Measurements from ENCODE around the gene AMACR.

AMACR gene

DNA sequence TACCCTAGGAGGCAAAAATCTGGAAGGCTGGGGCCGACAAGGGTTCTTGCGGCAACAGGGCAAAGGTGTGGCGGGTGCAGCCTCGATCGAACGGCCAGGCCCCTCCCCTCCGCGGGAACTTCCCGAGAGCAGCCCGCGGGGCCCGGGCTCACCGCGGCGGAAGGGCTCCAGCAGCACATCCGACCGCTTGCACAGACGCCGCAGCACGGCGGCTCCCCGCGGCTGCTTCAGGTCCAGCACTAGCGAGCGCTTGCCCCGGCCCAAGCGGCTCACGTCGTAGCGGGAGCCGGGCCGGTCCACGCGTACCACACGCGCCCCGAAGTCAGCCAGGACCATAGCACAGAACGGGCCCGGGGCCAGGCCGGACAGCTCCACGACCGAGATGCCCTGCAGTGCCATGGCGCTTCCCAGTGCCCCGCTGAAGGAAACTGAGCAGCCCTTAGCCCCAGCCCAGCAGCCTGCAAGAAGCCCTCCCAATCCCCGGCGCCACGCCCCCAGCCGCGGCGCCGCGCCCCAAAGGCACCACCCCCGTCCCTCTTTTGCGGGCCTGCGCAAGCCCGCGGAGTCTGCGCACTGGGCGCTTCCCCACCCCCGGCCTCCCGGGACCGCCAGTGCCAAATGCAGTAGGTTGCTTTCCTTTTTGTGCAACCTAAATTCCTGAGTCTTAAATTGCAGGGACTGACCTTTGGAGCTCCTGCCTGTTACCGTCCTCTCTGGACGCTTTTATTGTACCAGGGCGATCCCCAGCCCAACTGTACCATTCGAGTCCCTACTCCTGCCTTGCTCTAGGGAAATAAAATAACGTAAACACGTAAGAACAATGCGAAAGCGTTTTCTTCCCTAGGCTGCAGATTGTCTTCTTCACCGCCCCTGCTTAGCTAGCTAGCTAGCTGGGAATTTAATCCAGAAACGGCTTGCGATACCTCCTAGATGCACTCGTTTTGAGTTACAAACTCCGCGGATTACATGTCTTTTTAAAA is at the start of gene AMACR:
Gene AMACR (minus strand): TSS at position 430 of the 980 bp plus-strand sequence. CDS start 31 bp downstream, at position 399.
- peak within 1 kb of the TSS; percentile 90 for H3K27ac ChIP-seq
- H3K27me3 ChIP-seq (ENCODE audit: insufficient read depth, low read depth, severe bottlenecking): no peaks in the 10 kb centered on the region
- H3K9me3 ChIP-seq (ENCODE audit: severe bottlenecking): no peaks in the 10 kb centered on the region
- H3K4me3 ChIP-seq (ENCODE audit: low read depth, low read length): peak within 1 kb of the TSS; percentile 96
- no peaks in the 10 kb centered on the region for H3K36me3 ChIP-seq
- DNase-seq: peak; percentile 92
- TF ChIP-seq, protein P1, sequence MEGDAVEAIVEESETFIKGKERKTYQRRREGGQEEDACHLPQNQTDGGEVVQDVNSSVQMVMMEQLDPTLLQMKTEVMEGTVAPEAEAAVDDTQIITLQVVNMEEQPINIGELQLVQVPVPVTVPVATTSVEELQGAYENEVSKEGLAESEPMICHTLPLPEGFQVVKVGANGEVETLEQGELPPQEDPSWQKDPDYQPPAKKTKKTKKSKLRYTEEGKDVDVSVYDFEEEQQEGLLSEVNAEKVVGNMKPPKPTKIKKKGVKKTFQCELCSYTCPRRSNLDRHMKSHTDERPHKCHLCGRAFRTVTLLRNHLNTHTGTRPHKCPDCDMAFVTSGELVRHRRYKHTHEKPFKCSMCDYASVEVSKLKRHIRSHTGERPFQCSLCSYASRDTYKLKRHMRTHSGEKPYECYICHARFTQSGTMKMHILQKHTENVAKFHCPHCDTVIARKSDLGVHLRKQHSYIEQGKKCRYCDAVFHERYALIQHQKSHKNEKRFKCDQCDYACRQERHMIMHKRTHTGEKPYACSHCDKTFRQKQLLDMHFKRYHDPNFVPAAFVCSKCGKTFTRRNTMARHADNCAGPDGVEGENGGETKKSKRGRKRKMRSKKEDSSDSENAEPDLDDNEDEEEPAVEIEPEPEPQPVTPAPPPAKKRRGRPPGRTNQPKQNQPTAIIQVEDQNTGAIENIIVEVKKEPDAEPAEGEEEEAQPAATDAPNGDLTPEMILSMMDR (IDR thresholded peaks at IDR 0.05; ENCODE audit: low read depth, low read length): 0 out of 2 replicates have a peak, but pooled peaks have one; percentile 2

DNA sequence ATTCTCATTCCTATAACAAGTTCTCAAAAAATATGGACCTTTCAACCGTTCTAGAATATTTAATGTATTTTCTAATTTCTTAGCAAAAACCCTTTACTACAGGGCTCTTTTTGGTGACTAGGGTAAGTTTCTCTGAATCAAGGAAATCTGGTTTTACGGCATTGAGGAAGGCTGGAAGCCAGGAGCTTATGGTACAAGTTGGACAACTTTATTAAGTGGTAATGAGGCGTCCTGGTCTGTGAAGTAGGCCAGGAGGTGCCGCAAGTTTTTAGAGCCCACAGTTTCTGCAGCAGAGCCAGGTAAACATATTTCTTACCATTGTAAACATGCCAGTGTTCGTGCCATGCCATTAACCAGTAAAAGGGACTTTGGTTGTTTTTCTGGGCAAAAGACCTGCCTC is 49.7 kb upstream of the AMACR start:
- no peak for DNase-seq

DNA sequence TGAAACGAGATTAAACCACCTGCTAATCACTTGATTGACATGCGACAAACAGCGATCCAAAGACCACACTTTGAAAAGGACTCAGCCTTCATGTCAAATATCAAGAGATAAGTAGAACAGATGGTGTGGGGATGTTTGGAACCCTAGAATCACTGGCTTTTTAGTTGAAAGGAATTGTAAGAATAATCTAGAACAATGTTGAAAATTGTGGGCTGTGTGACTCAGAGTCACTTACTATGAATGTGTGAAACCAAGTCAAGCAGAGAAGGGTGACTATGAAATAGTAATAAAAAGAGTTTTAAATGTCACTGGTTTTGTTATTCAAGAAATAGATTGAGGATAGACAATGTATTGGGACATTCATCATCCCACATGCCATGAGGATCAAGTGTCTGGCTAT is 49.3 kb upstream of the AMACR start:
- no peaks in the 10 kb centered on the region; the same call in none of the 2 replicates for H3K36me3 ChIP-seq
- H3K27ac ChIP-seq: no peak overlapping the region
- TF ChIP-seq, protein P1 (IDR thresholded peaks at IDR 0.05; ENCODE audit: low read depth, low read length): no peak
- DNase-seq: no peak
- H3K27me3 ChIP-seq (ENCODE audit: insufficient read depth, low read depth, severe bottlenecking): no peaks in the 10 kb centered on the region
- peaks cover 7% of the 10 kb centered on the region for H3K9me3 ChIP-seq (ENCODE audit: severe bottlenecking)
- no peak overlapping the region for H3K4me3 ChIP-seq (ENCODE audit: low read depth, low read length)

More for the DNA sequence above, 49.7 kb upstream of the AMACR start:
- Histone ChIP-seq H3K36me3 (no peaks in the 10 kb centered on the region; the same call in none of the 2 replicates), H3K4me3 (ENCODE audit: low read depth, low read length) (no peak overlapping the region), H3K9me3 (ENCODE audit: severe bottlenecking) (peaks cover 7% of the 10 kb centered on the region), H3K27ac (no peak overlapping the region), H3K27me3 (ENCODE audit: insufficient read depth, low read depth, severe bottlenecking) (no peaks in the 10 kb centered on the region)
- TF ChIP-seq, protein P1 (IDR thresholded peaks at IDR 0.05; ENCODE audit: low read depth, low read length): no peak

DNA sequence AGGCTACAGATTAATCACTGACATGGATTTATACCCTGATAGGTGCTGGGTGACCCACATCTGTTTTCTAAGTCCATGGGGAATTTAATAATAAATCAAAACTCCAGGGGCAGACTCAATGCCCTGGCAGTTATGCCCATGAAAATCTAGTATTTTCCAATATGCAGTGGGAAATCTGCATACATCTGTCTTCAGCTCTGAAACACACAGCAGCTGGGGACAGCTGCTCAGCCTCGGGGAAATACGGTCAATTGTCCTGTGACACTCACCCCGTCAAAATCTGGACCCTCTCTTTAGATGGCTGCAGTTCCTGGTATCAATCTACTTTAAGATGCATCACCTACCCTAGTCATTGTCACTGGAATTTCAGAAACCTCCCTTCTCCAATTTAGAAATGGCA is 47.8 kb upstream of the AMACR start:
- no peak for DNase-seq
- Histone ChIP-seq H3K9me3 (ENCODE audit: severe bottlenecking) (no peaks in the 10 kb centered on the region), H3K27me3 (ENCODE audit: insufficient read depth, low read depth, severe bottlenecking) (no peaks in the 10 kb centered on the region), H3K36me3 (no peaks in the 10 kb centered on the region; the same call in 1 of the 2 replicates), H3K27ac (no peak overlapping the region), H3K4me3 (ENCODE audit: low read depth, low read length) (no peak overlapping the region)
- TF ChIP-seq, protein P1 (IDR thresholded peaks at IDR 0.05; ENCODE audit: low read depth, low read length): no peak

DNA sequence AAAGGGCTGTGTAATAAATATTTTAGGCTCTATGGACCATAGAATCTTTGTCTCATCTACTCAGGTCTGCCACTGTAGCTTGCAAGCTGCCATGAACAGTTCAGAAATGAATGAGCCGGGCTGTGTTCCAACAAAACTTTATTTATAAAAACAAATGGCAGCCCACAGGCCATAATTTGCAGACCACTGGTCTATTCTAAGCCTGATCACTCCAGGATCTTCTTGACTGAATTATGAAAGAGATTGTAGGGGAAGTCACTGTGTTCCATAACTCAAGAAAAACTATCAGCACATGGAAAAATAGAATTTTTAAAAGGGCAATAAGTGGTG is 46.5 kb upstream of the AMACR start:
- TF ChIP-seq, protein P1 (IDR thresholded peaks at IDR 0.05; ENCODE audit: low read depth, low read length): no peak
- Histone ChIP-seq H3K4me3 (ENCODE audit: low read depth, low read length) (no peak overlapping the region), H3K27me3 (ENCODE audit: insufficient read depth, low read depth, severe bottlenecking) (no peaks in the 10 kb centered on the region), H3K36me3 (no peaks in the 10 kb centered on the region; the same call in 1 of the 2 replicates), H3K9me3 (ENCODE audit: severe bottlenecking) (no peaks in the 10 kb centered on the region), H3K27ac (peak overlapping the region; percentile 42)
- DNase-seq: no peak
